GM12801 (cell line): ENCODE results near the gene CLPX.

Source experiments
- TF ChIP-seq, protein P1 (sequence below): IDR thresholded peaks from one replicate; pipeline ENCODE4 v1.5.1; 2011; ENCODE audit warnings: control low read depth; ENCODE audit not compliant: insufficient read length; ENCODE audit errors: extremely low read depth

Gene CLPX

DNA sequence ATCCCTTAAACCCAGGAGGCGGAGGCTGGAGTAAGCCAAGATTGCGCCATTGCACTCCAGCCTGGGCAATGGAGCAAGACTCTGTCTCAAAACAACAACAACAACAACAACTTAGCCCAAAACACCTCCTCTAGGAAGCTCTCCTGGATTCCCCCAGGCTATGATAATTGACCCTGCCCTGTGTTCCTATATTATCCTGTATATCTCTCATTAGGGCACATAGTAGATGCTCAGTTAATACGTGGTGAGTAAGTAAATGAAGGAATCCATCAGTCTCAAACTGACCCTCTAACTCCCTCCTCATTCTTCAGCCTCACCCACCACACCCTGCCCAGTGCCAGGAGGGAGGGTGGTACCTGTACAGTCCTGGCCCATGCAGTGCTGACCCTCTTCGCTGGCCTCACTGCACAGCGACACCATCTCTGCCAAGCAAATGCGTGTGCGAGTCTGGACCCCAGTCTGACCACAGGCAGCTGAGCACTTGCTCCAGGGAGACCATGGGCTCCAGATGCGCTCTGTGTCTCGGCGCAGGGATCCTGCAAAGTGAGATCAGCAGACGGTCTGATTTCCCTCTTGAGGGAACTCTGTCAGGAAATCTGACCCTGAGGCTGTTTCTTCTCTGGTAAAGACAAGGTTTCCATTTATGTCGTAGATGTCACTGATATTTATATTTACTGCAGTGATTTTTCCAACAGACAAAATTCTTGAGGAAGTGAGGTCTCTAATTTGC is 20.0 kb upstream of the CLPX start:
- TF ChIP-seq, protein P1, sequence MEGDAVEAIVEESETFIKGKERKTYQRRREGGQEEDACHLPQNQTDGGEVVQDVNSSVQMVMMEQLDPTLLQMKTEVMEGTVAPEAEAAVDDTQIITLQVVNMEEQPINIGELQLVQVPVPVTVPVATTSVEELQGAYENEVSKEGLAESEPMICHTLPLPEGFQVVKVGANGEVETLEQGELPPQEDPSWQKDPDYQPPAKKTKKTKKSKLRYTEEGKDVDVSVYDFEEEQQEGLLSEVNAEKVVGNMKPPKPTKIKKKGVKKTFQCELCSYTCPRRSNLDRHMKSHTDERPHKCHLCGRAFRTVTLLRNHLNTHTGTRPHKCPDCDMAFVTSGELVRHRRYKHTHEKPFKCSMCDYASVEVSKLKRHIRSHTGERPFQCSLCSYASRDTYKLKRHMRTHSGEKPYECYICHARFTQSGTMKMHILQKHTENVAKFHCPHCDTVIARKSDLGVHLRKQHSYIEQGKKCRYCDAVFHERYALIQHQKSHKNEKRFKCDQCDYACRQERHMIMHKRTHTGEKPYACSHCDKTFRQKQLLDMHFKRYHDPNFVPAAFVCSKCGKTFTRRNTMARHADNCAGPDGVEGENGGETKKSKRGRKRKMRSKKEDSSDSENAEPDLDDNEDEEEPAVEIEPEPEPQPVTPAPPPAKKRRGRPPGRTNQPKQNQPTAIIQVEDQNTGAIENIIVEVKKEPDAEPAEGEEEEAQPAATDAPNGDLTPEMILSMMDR, result no peak

DNA sequence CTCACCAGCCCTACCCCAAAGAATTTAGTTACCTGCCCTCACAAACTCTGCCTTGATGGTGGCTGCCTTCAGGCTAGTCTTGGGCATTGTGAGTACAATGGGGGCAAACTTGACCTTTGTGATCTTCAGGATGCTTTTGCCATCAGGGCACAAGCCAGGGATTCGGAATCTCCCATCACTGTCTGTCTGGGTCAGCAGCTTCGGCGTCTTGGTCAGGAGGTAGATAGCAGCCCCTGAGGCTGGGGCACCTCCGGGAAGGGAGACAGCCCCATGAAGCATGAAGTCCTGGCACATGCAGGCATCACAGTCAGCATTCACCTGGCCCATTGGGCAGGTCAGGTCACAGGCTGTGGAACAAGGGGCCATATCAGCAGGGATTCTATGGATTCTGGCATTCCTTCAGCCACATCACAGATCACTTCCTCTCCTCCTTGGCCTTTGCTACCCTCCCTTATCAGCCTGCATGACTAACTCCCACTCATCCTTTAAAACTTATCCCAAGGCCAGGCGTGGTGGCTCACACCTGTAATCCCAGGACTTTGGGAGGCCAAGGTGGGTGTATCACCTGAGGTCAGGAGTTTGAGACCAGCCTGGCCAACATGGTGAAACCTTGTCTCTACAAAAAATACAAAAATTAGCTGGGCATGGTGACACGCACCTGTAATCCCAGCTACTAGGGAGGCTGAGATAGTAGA is 19.2 kb upstream of the CLPX start:
- TF ChIP-seq, protein P1, result no peak

DNA sequence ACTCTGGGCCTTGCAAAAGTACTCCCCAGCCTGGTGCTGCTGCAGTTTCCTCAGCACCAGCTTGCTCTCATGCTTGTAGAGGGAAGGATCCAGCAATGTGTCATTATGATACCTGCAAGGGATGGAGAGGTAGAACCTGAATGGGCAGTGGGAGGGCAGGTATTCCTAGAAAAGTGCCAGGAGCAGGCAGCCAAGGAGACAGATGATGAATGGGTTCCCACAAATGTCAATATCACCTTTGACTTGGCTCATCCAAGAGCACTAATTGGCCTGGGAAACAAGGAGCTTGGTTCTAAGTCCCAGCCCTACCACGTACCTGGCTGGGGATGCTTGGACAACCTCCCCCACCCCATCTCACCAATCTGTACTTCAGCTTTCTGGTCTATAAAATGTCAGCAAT is 16.8 kb upstream of the CLPX start:
- TF ChIP-seq, protein P1, result no peak

DNA sequence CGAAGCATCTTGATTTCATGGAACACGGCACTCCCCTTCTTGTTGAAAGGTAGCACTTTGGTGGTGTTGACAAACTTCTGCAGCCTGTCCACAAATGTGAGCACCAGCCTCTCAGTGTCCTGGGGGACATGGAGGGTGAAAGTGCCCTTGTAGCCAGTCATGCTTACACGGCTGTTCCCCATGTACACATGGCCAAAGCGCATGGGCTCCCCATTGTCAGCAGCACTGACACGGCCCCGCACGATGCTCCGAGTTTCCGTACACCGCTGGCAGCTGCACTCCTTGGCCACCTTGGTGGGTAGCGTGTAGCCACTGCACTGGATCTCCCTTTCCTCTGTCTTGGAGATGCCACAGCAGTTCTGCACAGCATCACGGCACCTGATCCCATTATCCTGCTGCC is 13.4 kb upstream of the CLPX start:
- TF ChIP-seq, protein P1, result no peak

DNA sequence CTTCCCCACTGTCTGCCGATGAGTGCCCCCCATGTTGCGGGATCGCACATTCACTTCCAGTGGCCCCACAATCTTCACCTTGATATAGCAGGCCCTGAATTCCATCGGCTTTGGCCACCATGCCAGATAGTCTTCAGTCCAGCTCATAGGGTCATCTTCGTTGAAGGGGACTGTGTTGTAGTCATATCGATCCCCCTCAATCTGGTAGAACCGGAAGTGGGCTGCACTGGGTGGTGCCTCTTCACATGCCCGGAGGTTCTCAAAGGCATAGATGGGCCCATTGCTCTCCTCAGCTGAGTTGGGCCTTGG is 12.1 kb upstream of the CLPX start:
- TF ChIP-seq, protein P1, result no peak

DNA sequence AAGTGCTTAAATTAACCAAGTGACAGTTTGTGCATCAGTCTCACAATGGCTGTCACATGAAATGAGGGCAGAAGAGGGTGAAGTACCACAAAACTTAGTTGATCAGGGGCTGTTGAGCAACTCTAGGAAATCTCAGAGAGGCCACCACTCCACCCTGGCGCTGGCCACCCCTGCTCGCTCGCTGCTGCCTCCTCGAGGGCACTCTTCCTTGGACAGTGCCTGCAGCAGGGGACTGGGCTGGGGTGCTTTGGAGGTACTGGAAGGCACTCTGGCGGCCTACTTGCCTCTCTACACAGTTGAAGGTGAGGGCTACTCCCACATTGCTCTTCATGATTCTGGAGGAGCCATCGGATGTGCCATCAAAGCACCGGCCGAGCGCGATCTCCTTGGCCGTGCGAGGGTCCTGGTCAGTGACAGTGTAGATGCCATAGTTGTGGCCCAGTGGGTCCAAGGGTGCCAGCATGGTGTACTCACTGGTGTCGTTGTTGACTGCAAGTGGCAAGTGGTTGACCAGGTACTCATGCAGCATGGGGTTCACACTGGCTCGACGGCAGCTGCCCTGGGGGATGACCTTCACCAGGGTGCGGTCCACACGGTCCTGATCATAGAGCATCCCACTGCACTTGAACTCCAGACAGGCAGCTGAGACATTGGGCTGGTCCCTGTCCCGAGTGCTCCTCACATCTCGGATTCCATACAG is 11.6 kb upstream of the CLPX start:
- TF ChIP-seq, protein P1, result no peak

DNA sequence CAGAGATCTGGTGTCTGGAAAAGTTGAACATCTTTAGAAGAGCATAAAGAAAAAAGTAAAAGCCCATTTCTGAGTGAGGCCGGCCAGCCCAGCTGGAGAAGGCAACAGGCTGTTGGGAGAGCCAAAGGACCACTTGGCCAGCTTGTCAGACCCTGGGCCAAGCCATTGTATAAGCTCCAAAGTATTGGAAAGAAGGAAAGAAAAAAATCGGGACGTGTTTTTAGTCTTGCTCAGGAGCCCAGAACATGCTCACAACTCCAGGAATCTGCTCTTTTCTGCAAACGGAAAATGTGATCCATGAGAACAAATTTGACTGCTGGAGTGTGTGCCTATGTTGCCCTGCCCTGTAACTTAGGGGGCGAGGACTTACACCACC is 10.4 kb upstream of the CLPX start:
- TF ChIP-seq, protein P1, result no peak
